Measurements from ENCODE around the gene BEST2.
"Not testable (repeated sequence)": the region's sequence is repeated elsewhere in the genome, so short reads cannot be mapped to it uniquely, and the experiment has no call there.

Gene BEST2

GRCh38 chr19:12751635-12752034 lies at the start of gene BEST2:
TSS of gene BEST2 (plus strand) at chr19:12751791. CDS start at chr19:12752593, 802 bp downstream.
- no peak for DNase-seq (ENCODE audit: low read depth in 2 of 2)

- no peak for DNase-seq (ENCODE audit: low read depth in 2 of 2)
Observed at GRCh38 chr19:12703046-12703445, 48.5 kb upstream of the BEST2 start.

GRCh38 chr19:12705169-12705568 lies 46.4 kb upstream of the BEST2 start:
- no peak for DNase-seq (ENCODE audit: low read depth in 2 of 2)

GRCh38 chr19:12705654-12706331 lies 45.8 kb upstream of the BEST2 start:
- no peak for DNase-seq (ENCODE audit: low read depth in 2 of 2)

- DNase-seq (ENCODE audit: low read depth in 2 of 2): no peak
Observed at GRCh38 chr19:12706332-12706718, 45.3 kb upstream of the BEST2 start.

- no peak for DNase-seq (ENCODE audit: low read depth in 2 of 2)
Observed at GRCh38 chr19:12708641-12709040, 43.0 kb upstream of the BEST2 start.

- no peak for DNase-seq (ENCODE audit: low read depth in 2 of 2)
Observed at GRCh38 chr19:12711187-12711586, 40.4 kb upstream of the BEST2 start.

- not testable (repeated sequence) for DNase-seq (ENCODE audit: low read depth in 2 of 2)
Observed at GRCh38 chr19:12712077-12712476, 39.5 kb upstream of the BEST2 start.

GRCh38 chr19:12713304-12713703 lies 38.3 kb upstream of the BEST2 start:
- DNase-seq (ENCODE audit: low read depth in 2 of 2): not testable (repeated sequence)

GRCh38 chr19:12715102-12715501 lies 36.5 kb upstream of the BEST2 start:
- no peak for DNase-seq (ENCODE audit: low read depth in 2 of 2)

GRCh38 chr19:12715929-12716328 lies 35.7 kb upstream of the BEST2 start:
- DNase-seq (ENCODE audit: low read depth in 2 of 2): no peak

GRCh38 chr19:12720296-12720695 lies 31.3 kb upstream of the BEST2 start:
- no peak for DNase-seq (ENCODE audit: low read depth in 2 of 2)

- no peak for DNase-seq (ENCODE audit: low read depth in 2 of 2)
Observed at GRCh38 chr19:12720851-12721655, 30.5 kb upstream of the BEST2 start.

GRCh38 chr19:12721656-12722565 lies 29.7 kb upstream of the BEST2 start:
- peak; percentile 47 to 49 for DNase-seq (ENCODE audit: low read depth in 2 of 2)

GRCh38 chr19:12722566-12723380 lies 28.8 kb upstream of the BEST2 start:
- DNase-seq (ENCODE audit: low read depth in 2 of 2): peak; percentile 98

GRCh38 chr19:12723381-12723640 lies 28.3 kb upstream of the BEST2 start:
- DNase-seq (ENCODE audit: low read depth in 2 of 2): no peak

GRCh38 chr19:12723641-12724426 lies 27.8 kb upstream of the BEST2 start, which contains the start of gene TNPO2:
TSS of gene TNPO2 (minus strand) at chr19:12723932. CDS start at chr19:12720977, 2,955 bp downstream.
- peak in 1 of 2 experiments; percentile 18 for DNase-seq (ENCODE audit: low read depth in 2 of 2)

- DNase-seq (ENCODE audit: low read depth in 2 of 2): not testable (repeated sequence)
Observed at GRCh38 chr19:12725612-12726011, 26.0 kb upstream of the BEST2 start.

GRCh38 chr19:12726988-12727316 lies 24.6 kb upstream of the BEST2 start:
- DNase-seq (ENCODE audit: low read depth in 2 of 2): no peak

GRCh38 chr19:12727745-12728433 lies 23.7 kb upstream of the BEST2 start:
- no peak for DNase-seq (ENCODE audit: low read depth in 2 of 2)

Data from fibroblast of skin of left biceps (primary cell).